Body of pancreas (tissue), 4 donors: Measurements from ENCODE around the gene GAK.

ENCODE experiments used
- POLR2A ChIP-seq, 3 donors: fragments of 450-650 bp; IDR thresholded peaks; one replicate each; pipeline ENCODE4 v1.6.1; 2016; ENCODE audit warnings: antibody characterized with exemption in 3 of 3, mild to moderate bottlenecking in 2 of 3
- TF ChIP-seq, protein P1 (sequence below), 7 experiments: fragments of 450-650 bp in 4 of 7; fragments of 200-600 bp in 3 of 7; sonication (generic) in 3 of 7; IDR thresholded peaks; one replicate each; pipeline ENCODE4 v1.5.1; 2016 to 2019; ENCODE audit warnings: antibody characterized with exemption in 7 of 7

- no peak for TF ChIP-seq POLR2A (IDR thresholded peaks at IDR 0.05)
- TF ChIP-seq, protein P1, sequence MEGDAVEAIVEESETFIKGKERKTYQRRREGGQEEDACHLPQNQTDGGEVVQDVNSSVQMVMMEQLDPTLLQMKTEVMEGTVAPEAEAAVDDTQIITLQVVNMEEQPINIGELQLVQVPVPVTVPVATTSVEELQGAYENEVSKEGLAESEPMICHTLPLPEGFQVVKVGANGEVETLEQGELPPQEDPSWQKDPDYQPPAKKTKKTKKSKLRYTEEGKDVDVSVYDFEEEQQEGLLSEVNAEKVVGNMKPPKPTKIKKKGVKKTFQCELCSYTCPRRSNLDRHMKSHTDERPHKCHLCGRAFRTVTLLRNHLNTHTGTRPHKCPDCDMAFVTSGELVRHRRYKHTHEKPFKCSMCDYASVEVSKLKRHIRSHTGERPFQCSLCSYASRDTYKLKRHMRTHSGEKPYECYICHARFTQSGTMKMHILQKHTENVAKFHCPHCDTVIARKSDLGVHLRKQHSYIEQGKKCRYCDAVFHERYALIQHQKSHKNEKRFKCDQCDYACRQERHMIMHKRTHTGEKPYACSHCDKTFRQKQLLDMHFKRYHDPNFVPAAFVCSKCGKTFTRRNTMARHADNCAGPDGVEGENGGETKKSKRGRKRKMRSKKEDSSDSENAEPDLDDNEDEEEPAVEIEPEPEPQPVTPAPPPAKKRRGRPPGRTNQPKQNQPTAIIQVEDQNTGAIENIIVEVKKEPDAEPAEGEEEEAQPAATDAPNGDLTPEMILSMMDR (IDR thresholded peaks at IDR 0.05): no peak
Measured at GRCh38 chr4:932713-933070, 576 bp upstream of the GAK start.
